Keratinocyte (primary cell): ENCODE results near the gene ABHD5. TPM values are rescaled to one million over a fixed set of nuclear protein-coding genes. Genes with fewer than 3 reads are reported as not detected.

ENCODE experiments used
- DNase-seq: peaks from one replicate; pipeline ENCODE4 v3.0.0-alpha.2; 2011; ENCODE audit warnings: low read depth, missing footprints, low spot score
- FAIRE-seq: peaks from 2 replicates; lab custom pipeline; 2011; peaks lifted over from hg19 to GRCh38; lab: Jason Lieb, UNC
- H2AFZ ChIP-seq: 2 replicates; pipeline ENCODE4 v1.6.0; 2012; ENCODE audit warnings: low read length, control low read depth, inconsistent platforms; ENCODE audit not compliant: control insufficient read depth
- H3K27ac ChIP-seq: 2 replicates; pipeline ENCODE4 v1.5.1; 2011; ENCODE audit warnings: low read length; ENCODE audit not compliant: control insufficient read depth, insufficient read depth
- H3K27me3 ChIP-seq: 3 replicates; pipeline ENCODE4 v1.6.0; 2011; ENCODE audit warnings: low read length; ENCODE audit not compliant: control insufficient read depth, insufficient read depth; ENCODE audit errors: extremely low read depth
- H3K36me3 ChIP-seq, 2 experiments: 2 replicates in 1 of 2; 3 replicates in 1 of 2; pipeline ENCODE4 v1.5.1; 2011; ENCODE audit warnings: low read length in 2 of 2, mild to moderate bottlenecking in 1 of 2; ENCODE audit not compliant: control insufficient read depth in 2 of 2, insufficient read depth in 2 of 2; ENCODE audit errors: extremely low read depth in 1 of 2
- H3K4me1 ChIP-seq: 3 replicates; pipeline ENCODE4 v1.5.1; 2011; ENCODE audit warnings: low read length; ENCODE audit not compliant: control insufficient read depth, insufficient read depth; ENCODE audit errors: extremely low read depth
- H3K4me2 ChIP-seq: 3 replicates; pipeline ENCODE4 v1.6.0; 2011; ENCODE audit warnings: low read depth, low read length; ENCODE audit not compliant: control insufficient read depth, insufficient read depth; ENCODE audit errors: extremely low read depth
- H3K4me3 ChIP-seq, 3 experiments: fragments of 200-600 bp in 1 of 3; sonication (generic) in 1 of 3; 2 replicates in 2 of 3; 3 replicates in 1 of 3; pipeline ENCODE4 v1.5.1; 2011 to 2016; ENCODE audit warnings: low read length in 3 of 3, mild to moderate bottlenecking in 3 of 3, control low read depth in 2 of 3, inconsistent platforms in 1 of 3, low read depth in 1 of 3, mixed read lengths in 1 of 3, mixed run types in 1 of 3, moderate library complexity in 1 of 3; ENCODE audit not compliant: control insufficient read depth in 2 of 3, insufficient read depth in 2 of 3; ENCODE audit errors: extremely low read depth in 1 of 3
- H3K79me2 ChIP-seq: 2 replicates; pipeline ENCODE4 v1.6.0; 2012; ENCODE audit warnings: low read length; ENCODE audit not compliant: control insufficient read depth, insufficient read depth
- H3K9ac ChIP-seq: 3 replicates; pipeline ENCODE4 v1.6.0; 2011; ENCODE audit warnings: low read length; ENCODE audit not compliant: control insufficient read depth, insufficient read depth; ENCODE audit errors: extremely low read depth
- H3K9me1 ChIP-seq: 3 replicates; pipeline ENCODE4 v1.6.0; 2011; ENCODE audit warnings: low read length; ENCODE audit not compliant: control insufficient read depth, insufficient read depth; ENCODE audit errors: extremely low read depth
- H3K9me3 ChIP-seq: 2 replicates; pipeline ENCODE4 v1.5.1; 2012; ENCODE audit warnings: low read depth, low read length; ENCODE audit not compliant: control insufficient read depth
- H4K20me1 ChIP-seq: 3 replicates; pipeline ENCODE4 v1.6.0; 2011; ENCODE audit warnings: low read length; ENCODE audit not compliant: control insufficient read depth, insufficient read depth; ENCODE audit errors: extremely low read depth
- EZH2 ChIP-seq: IDR thresholded peaks from one replicate; pipeline ENCODE4 v1.6.1; 2012; ENCODE audit warnings: inconsistent platforms, mild to moderate bottlenecking, low read length, moderate library complexity
- dilution Hi-C: fragments of 300-500 bp; cut with MboI; formaldehyde crosslinking; loops from one replicate; pipeline ENCODE4 v1.7.0; 2020; ENCODE audit warnings: low sequenced_read_pairs; ENCODE audit not compliant: extremely low pct_ligation_motif_present
- polyA plus RNA-seq, 5 experiments: library from polyadenylated mRNA; depleted of rRNA in 3 of 5; stranded (reverse) in 3 of 5; stranded (forward) in 1 of 5; unstranded in 1 of 5; fragments of >200 nt; gene quantifications; 1 replicate in 1 of 5; 2 replicates in 3 of 5; 3 replicates in 1 of 5; pipeline versions ENCODE4 v1.2.1 to v1.2.3, GENCODE V29; 2011 to 2012; ENCODE audit warnings: missing spikeins in 2 of 5, low read depth in 1 of 5, low replicate concordance in 1 of 5
- TF ChIP-seq, protein P1 (sequence below), 3 experiments: IDR thresholded peaks in 1 of 3; conservative IDR thresholded peaks in 1 of 3; optimal IDR thresholded peaks in 1 of 3; 2 replicates in 2 of 3; 3 replicates in 1 of 3; pipeline versions ENCODE3 to v1.5.1; 2011; ENCODE audit warnings: low read length in 3 of 3, mild to moderate bottlenecking in 3 of 3, moderate library complexity in 2 of 3, control low read depth in 1 of 3, inconsistent platforms in 1 of 3; ENCODE audit not compliant: insufficient read depth in 2 of 3; ENCODE audit errors: extremely low read depth in 1 of 3

Gene ABHD5
- polyA plus RNA-seq, 1 donor (not counting 4 experiments of a cell fraction or from before 2014, with no cell fraction given) = 26.8 TPM

DNA sequence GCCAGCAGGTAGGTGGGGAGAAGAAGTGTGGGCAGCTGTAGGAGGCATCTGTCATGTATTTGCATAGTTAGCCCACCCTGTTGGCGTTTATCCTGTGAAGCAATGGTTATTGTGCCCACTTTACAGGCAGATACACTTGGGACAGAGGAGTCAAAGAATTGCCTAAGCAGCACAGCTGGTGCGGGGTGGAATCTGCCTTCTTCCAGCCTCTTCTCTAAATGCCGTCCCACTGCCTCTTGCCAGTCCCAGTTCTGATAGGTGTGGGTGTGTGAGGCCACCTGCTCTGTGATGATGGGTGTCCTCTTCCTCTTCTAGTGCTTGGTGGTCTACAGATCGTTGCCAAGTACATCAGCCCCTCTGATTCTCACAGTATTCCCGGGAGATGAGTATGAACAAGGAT lies 80.9 kb downstream of the ABHD5 start:
- dilution Hi-C loops = no loop called here
- peaks cover 47% of the 10 kb centered on the region for H3K4me1 ChIP-seq

GRCh38 chr3:43773273-43774094 lies 82.7 kb downstream of the ABHD5 start:
- dilution Hi-C loops = no loop called here

More for the DNA sequence above, 80.9 kb downstream of the ABHD5 start:
- Histone ChIP-seq H3K9ac (no peak overlapping the region), H3K9me3 (no peaks in the 10 kb centered on the region), H3K36me3 (no peaks in the 10 kb centered on the region), H3K27ac (no peak overlapping the region), H4K20me1 (no peaks in the 10 kb centered on the region), H2AFZ (no peak overlapping the region), H3K4me2 (no peak overlapping the region), H3K9me1 (no peaks in the 10 kb centered on the region), H3K79me2 (no peaks in the 10 kb centered on the region), H3K27me3 (no peaks in the 10 kb centered on the region), H3K4me3 (no peak overlapping the region)
- no peak for DNase-seq
- no peak for FAIRE-seq
- TF ChIP-seq EZH2 = no peak
- TF ChIP-seq, protein P1, sequence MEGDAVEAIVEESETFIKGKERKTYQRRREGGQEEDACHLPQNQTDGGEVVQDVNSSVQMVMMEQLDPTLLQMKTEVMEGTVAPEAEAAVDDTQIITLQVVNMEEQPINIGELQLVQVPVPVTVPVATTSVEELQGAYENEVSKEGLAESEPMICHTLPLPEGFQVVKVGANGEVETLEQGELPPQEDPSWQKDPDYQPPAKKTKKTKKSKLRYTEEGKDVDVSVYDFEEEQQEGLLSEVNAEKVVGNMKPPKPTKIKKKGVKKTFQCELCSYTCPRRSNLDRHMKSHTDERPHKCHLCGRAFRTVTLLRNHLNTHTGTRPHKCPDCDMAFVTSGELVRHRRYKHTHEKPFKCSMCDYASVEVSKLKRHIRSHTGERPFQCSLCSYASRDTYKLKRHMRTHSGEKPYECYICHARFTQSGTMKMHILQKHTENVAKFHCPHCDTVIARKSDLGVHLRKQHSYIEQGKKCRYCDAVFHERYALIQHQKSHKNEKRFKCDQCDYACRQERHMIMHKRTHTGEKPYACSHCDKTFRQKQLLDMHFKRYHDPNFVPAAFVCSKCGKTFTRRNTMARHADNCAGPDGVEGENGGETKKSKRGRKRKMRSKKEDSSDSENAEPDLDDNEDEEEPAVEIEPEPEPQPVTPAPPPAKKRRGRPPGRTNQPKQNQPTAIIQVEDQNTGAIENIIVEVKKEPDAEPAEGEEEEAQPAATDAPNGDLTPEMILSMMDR (optimal IDR thresholded peaks at IDR 0.05 in 1 of 3, IDR thresholded peaks at IDR 0.05 in 1 of 3, conservative IDR thresholded peaks at IDR 0.05 in 1 of 3; ENCODE audit: extremely low read depth in 1 of 3, insufficient read depth in 2 of 3, low read length in 3 of 3) = no peak

More at GRCh38 chr3:43773273-43774094, 82.7 kb downstream of the ABHD5 start:
- FAIRE-seq (peak; percentile 41), DNase-seq (no peak)
- H3K27ac ChIP-seq = no peak overlapping the region
- H2AFZ ChIP-seq = peak overlapping the region; percentile 69
- peaks cover 28% of the 10 kb centered on the region for H3K4me1 ChIP-seq
- H4K20me1 ChIP-seq = no peaks in the 10 kb centered on the region
- no peak overlapping the region for H3K4me3 ChIP-seq
- no peaks in the 10 kb centered on the region for H3K79me2 ChIP-seq
- H3K4me2 ChIP-seq = no peak overlapping the region
- H3K9me1 ChIP-seq = no peaks in the 10 kb centered on the region
- no peaks in the 10 kb centered on the region for H3K27me3 ChIP-seq
- no peaks in the 10 kb centered on the region for H3K9me3 ChIP-seq
- H3K36me3 ChIP-seq = no peaks in the 10 kb centered on the region
- TF ChIP-seq, protein P1 (optimal IDR thresholded peaks at IDR 0.05 in 1 of 3, IDR thresholded peaks at IDR 0.05 in 1 of 3, conservative IDR thresholded peaks at IDR 0.05 in 1 of 3; ENCODE audit: extremely low read depth in 1 of 3, insufficient read depth in 2 of 3, low read length in 3 of 3) = no peak
- no peak for TF ChIP-seq EZH2
- no peak overlapping the region for H3K9ac ChIP-seq
